Tibial artery (tissue), 4 donors: ENCODE data around the gene CPPED1.

Experiments
- DNase-seq, 2 donors: peaks; one replicate each; pipeline ENCODE4 v3.0.0-alpha.2; 2019
- H3K27ac ChIP-seq, 2 donors: fragments of 200-600 bp; sonication (generic) in 1 of 2; 1 replicate in 1 of 2; 2 replicates in 1 of 2; pipeline ENCODE4 v1.5.1; 2018 to 2019; ENCODE audit warnings: mild to moderate bottlenecking in 1 of 2
- H3K27me3 ChIP-seq, 2 donors: fragments of 200-600 bp; sonication (generic) in 1 of 2; one replicate each; pipeline versions ENCODE4 v1.5.1 to v1.6.0; 2016 to 2019
- H3K36me3 ChIP-seq, 3 donors: fragments of 200-600 bp; sonication (generic) in 2 of 3; one replicate each; pipeline ENCODE4 v1.5.1; 2016 to 2019; ENCODE audit warnings: mild to moderate bottlenecking in 2 of 3
- H3K4me1 ChIP-seq, 4 donors: fragments of 200-600 bp; sonication (generic) in 2 of 4; 1 replicate in 3 of 4; 2 replicates in 1 of 4; pipeline ENCODE4 v1.5.1; 2016 to 2019
- H3K4me3 ChIP-seq, 2 donors: fragments of 200-600 bp; sonication (generic) in 1 of 2; 1 replicate in 1 of 2; 2 replicates in 1 of 2; pipeline ENCODE4 v1.5.1; 2018 to 2019; ENCODE audit warnings: mild to moderate bottlenecking in 2 of 2
- H3K9me3 ChIP-seq, 3 donors: fragments of 200-600 bp; sonication (generic) in 1 of 3; one replicate each; pipeline ENCODE4 v1.5.1; 2016 to 2019
- CTCF ChIP-seq, 2 experiments: fragments of 200-600 bp in 1 of 2; fragments of 450-650 bp in 1 of 2; IDR thresholded peaks; one replicate each; pipeline ENCODE4 v1.5.1; 2017 to 2019; ENCODE audit warnings: antibody characterized with exemption in 2 of 2, mild to moderate bottlenecking in 1 of 2, moderate library complexity in 1 of 2
- intact Hi-C: fragments of 100-400 bp; cut with DNase I; formaldehyde crosslinking; loops from one replicate; pipeline ENCODE4 v1.15.0; 2023; ENCODE audit warnings: low total_unique reads

CPPED1 gene

GRCh38 chr16:12786081-12786480, 17.6 kb downstream of the CPPED1 start:
- no peak for TF ChIP-seq CTCF (IDR thresholded peaks at IDR 0.05)
- intact Hi-C loops = no loop called here
- H3K9me3 ChIP-seq = peaks cover 0 to 15% (median 0%) of the 10 kb centered on the region in 3 donors
- no peak overlapping the region for H3K27ac ChIP-seq
- peaks cover under 1 to 7% (median 1%) of the 10 kb centered on the region in 3 donors for H3K36me3 ChIP-seq
- DNase-seq = no peak
- no peaks in the 10 kb centered on the region for H3K4me1 ChIP-seq
- no peak overlapping the region for H3K4me3 ChIP-seq
- H3K27me3 ChIP-seq = no peaks in the 10 kb centered on the region

GRCh38 chr16:12784076-12784475, 19.6 kb downstream of the CPPED1 start:
- Histone ChIP-seq H3K9me3 (peaks cover 0 to 15% (median 0%) of the 10 kb centered on the region in 3 donors), H3K27me3 (no peaks in the 10 kb centered on the region), H3K27ac (no peak overlapping the region), H3K4me3 (no peak overlapping the region), H3K36me3 (peaks cover 12 to 27% (median 20%) of the 10 kb centered on the region in 3 donors), H3K4me1 (no peaks in the 10 kb centered on the region)
- DNase-seq = no peak
- intact Hi-C loops = no loop called here
- TF ChIP-seq CTCF (IDR thresholded peaks at IDR 0.05) = no peak

- Histone ChIP-seq H3K9me3 (peaks cover 0 to 11% (median 0%) of the 10 kb centered on the region in 3 donors), H3K27me3 (no peaks in the 10 kb centered on the region), H3K4me3 (no peak overlapping the region), H3K36me3 (peaks cover 12 to 25% (median 21%) of the 10 kb centered on the region in 3 donors), H3K4me1 (no peaks in the 10 kb centered on the region), H3K27ac (no peak overlapping the region)
- no peak for TF ChIP-seq CTCF (IDR thresholded peaks at IDR 0.05)
- intact Hi-C loops = no loop called here
- DNase-seq = no peak
Observed at GRCh38 chr16:12781777-12782176, 21.9 kb downstream of the CPPED1 start.

GRCh38 chr16:12780467-12780866, 23.2 kb downstream of the CPPED1 start:
- H3K9me3 ChIP-seq = peaks cover 0 to 11% (median 0%) of the 10 kb centered on the region in 3 donors
- TF ChIP-seq CTCF (IDR thresholded peaks at IDR 0.05) = no peak
- no peak overlapping the region for H3K4me3 ChIP-seq
- H3K4me1 ChIP-seq = no peaks in the 10 kb centered on the region
- H3K27me3 ChIP-seq = no peaks in the 10 kb centered on the region
- no peak for DNase-seq
- intact Hi-C loops = no loop called here
- H3K27ac ChIP-seq = no peak overlapping the region
- peaks cover 12 to 31% (median 25%) of the 10 kb centered on the region in 3 donors for H3K36me3 ChIP-seq

GRCh38 chr16:12778726-12779125, 25.0 kb downstream of the CPPED1 start:
- intact Hi-C loops = no loop called here
- TF ChIP-seq CTCF (IDR thresholded peaks at IDR 0.05) = no peak
- Histone ChIP-seq H3K27ac (no peak overlapping the region), H3K9me3 (peaks cover 0 to 1% (median 0%) of the 10 kb centered on the region in 3 donors), H3K4me1 (no peaks in the 10 kb centered on the region), H3K36me3 (peaks cover 19 to 41% (median 25%) of the 10 kb centered on the region in 3 donors), H3K4me3 (no peak overlapping the region), H3K27me3 (no peaks in the 10 kb centered on the region)
- DNase-seq = no peak
